ENCODE data around the gene FGF3.

GRCh38 chr11:69816671-69817070 is 2.5 kb downstream of the FGF3 start:
- no peak for TF ChIP-seq EZH2 (IDR thresholded peaks at IDR 0.05)
- no peak for TF ChIP-seq CTCF (IDR thresholded peaks at IDR 0.05)
- TF ChIP-seq EZH2phosphoT487 (IDR thresholded peaks at IDR 0.05) = no peak

Data from neural progenitor cell (in vitro differentiated cells).